Measurements from ENCODE around the gene CREBBP. TPM values are rescaled to one million over a fixed set of nuclear protein-coding genes. Genes with fewer than 3 reads are reported as not detected.

The CREBBP gene
- total RNA-seq, 1 donor = 26.6 TPM

GRCh38 chr16:3730161-3731125 lies 150.1 kb downstream of the CREBBP start:
- no peak overlapping the region for H3K4me3 ChIP-seq (ENCODE audit: low read depth, low read length)
- TF ChIP-seq CTCF (IDR thresholded peaks at IDR 0.05; ENCODE audit: insufficient read depth, low read length) = no peak
- no peak for DNase-seq (ENCODE audit: low read depth)

GRCh38 chr16:3729161-3730112 lies 151.1 kb downstream of the CREBBP start:
- H3K4me3 ChIP-seq (ENCODE audit: low read depth, low read length) = no peak overlapping the region
- no peak for TF ChIP-seq CTCF (IDR thresholded peaks at IDR 0.05; ENCODE audit: insufficient read depth, low read length)
- no peak for DNase-seq (ENCODE audit: low read depth)

- no peak for DNase-seq (ENCODE audit: low read depth)
- H3K4me3 ChIP-seq (ENCODE audit: low read depth, low read length) = no peak overlapping the region
- no peak for TF ChIP-seq CTCF (IDR thresholded peaks at IDR 0.05; ENCODE audit: insufficient read depth, low read length)
These were observed 151.9 kb downstream of the CREBBP start for GRCh38 chr16:3728424-3729160.

- H3K4me3 ChIP-seq (ENCODE audit: low read depth, low read length) = no peak overlapping the region
- no peak for TF ChIP-seq CTCF (IDR thresholded peaks at IDR 0.05; ENCODE audit: insufficient read depth, low read length)
- DNase-seq (ENCODE audit: low read depth) = no peak
These were observed 152.6 kb downstream of the CREBBP start for GRCh38 chr16:3727806-3728381.

- TF ChIP-seq CTCF (IDR thresholded peaks at IDR 0.05; ENCODE audit: insufficient read depth, low read length) = no peak
- no peak overlapping the region for H3K4me3 ChIP-seq (ENCODE audit: low read depth, low read length)
- no peak for DNase-seq (ENCODE audit: low read depth)
These were observed 154.4 kb downstream of the CREBBP start for GRCh38 chr16:3726021-3726687.
